SH-SY5Y (cell line): Measurements from ENCODE around the gene PGRMC1.

Experiments used
- GATA2 ChIP-seq: IDR thresholded peaks from 2 replicates; pipeline ENCODE4 v1.6.1; 2011; ENCODE audit warnings: mild to moderate bottlenecking, low read depth, low read length
- GATA3 ChIP-seq: IDR thresholded peaks from 2 replicates; pipeline ENCODE4 v1.6.1; 2011; ENCODE audit warnings: low read depth, mild to moderate bottlenecking, low read length, moderate library complexity

DNA sequence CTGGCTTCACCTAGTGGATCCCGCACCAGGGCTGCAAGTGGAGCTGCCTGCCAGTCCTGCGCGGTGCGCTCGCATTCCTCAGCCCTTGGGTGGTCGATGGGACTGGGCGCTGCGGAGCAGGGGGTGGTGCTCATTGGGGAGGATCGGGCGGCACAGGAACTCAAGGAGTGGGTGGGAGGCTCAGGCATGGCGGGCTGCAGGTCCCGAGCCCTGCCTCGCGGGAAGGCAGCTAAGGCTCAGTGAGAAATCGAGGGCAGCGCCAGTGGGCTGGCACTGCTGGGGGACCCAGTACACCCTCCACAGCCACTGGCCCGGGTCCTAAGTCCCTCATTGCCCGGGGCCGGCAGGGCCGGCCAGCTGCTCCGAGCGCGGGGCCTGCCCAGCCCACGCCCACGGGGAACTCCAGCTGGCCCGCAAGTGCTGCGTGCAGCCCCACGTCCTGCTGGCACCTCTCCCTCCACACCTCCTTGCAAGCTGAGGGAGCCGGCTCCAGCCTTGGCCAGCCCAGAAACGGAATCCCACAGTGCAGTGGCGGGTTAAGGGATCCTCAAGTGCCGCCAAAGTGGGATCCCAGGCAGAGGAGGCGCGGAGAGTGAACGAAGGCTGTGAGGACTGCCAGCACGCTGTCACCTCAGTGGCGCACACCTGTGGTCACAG is 27.6 kb upstream of the PGRMC1 start:
- no peak for TF ChIP-seq GATA2
- TF ChIP-seq GATA3: no peak
